Measurements from ENCODE around the gene PIWIL1. TPM values are rescaled to one million over a fixed set of nuclear protein-coding genes. Genes with fewer than 3 reads are reported as not detected.

Gene PIWIL1
- total and polyA plus RNA-seq, 2 donors from 2014 or later = 0.15 to 0.31 TPM

- Histone ChIP-seq H3K4me1 (ENCODE audit: control insufficient read depth in 2 of 3, insufficient read depth in 2 of 3, low read depth in 1 of 3, low read length in 3 of 3) (no peaks in the 10 kb centered on the region), H3K4me3 (ENCODE audit: low read length in 3 of 3) (no peak overlapping the region), H3K9ac (ENCODE audit: low read length in 3 of 3) (no peak overlapping the region), H3K27me3 (ENCODE audit: control insufficient read depth, insufficient read depth, low read length) (no peaks in the 10 kb centered on the region), H3K36me3 (ENCODE audit: control insufficient read depth in 2 of 3, insufficient read depth in 3 of 3, low read length in 3 of 3) (no peaks in the 10 kb centered on the region), H3K27ac (ENCODE audit: low read depth in 2 of 2, low read length in 2 of 2) (no peak overlapping the region), H3K9me3 (ENCODE audit: control insufficient read depth in 2 of 3, insufficient read depth in 1 of 3, low read length in 3 of 3) (no peaks in the 10 kb centered on the region)
- no peak for TF ChIP-seq CTCF (IDR thresholded peaks at IDR 0.05; ENCODE audit: borderline replicate concordance, extremely low read depth, insufficient read depth)
- no peak for FAIRE-seq
- no peak for DNase-seq
- intact Hi-C loops (cut with DNase I) = no loop called here
Observed at GRCh38 chr12:130421896-130422295, 84.2 kb downstream of the PIWIL1 start.

Other genes with a start within 250 kb of the PIWIL1 start
- 0.57 TPM for gene FZD10, start 175.4 kb upstream of the PIWIL1 start, total RNA-seq
- gene FZD10, start 175.4 kb upstream of the PIWIL1 start, polyA plus RNA-seq (ENCODE audit: insufficient read depth, low read depth, low replicate concordance) = 0.11 TPM